ENCODE results near the gene ZSCAN5B.

The ZSCAN5B gene

GRCh38 chr19:56145698-56146097, 51.9 kb downstream of the ZSCAN5B start:
- no peak for DNase-seq (ENCODE audit: low read depth in 2 of 2)

- no peak for DNase-seq (ENCODE audit: low read depth in 2 of 2)
These were observed 52.8 kb downstream of the ZSCAN5B start for GRCh38 chr19:56144831-56145230.

- no peak for DNase-seq (ENCODE audit: low read depth in 2 of 2)
These were observed 53.2 kb downstream of the ZSCAN5B start for GRCh38 chr19:56144376-56144775.

GRCh38 chr19:56142897-56143434, 54.6 kb downstream of the ZSCAN5B start:
- DNase-seq (ENCODE audit: low read depth in 2 of 2), result no peak

- no peak for DNase-seq (ENCODE audit: low read depth in 2 of 2)
These were observed 55.3 kb downstream of the ZSCAN5B start for GRCh38 chr19:56142087-56142787.

GRCh38 chr19:56141417-56141993, 56.1 kb downstream of the ZSCAN5B start:
- DNase-seq (ENCODE audit: low read depth in 2 of 2), result peak in 1 of 2 donors; percentile 16

GRCh38 chr19:56140583-56141416, 56.8 kb downstream of the ZSCAN5B start, which contains the start of gene ZNF444:
ZNF444 (plus strand) TSS chr19:56141287; CDS start chr19:56146912, 5,625 bp downstream.
- peak; percentile 96 to 97 for DNase-seq (ENCODE audit: low read depth in 2 of 2)

- no peak for DNase-seq (ENCODE audit: low read depth in 2 of 2)
These were observed 57.6 kb downstream of the ZSCAN5B start for GRCh38 chr19:56139847-56140582.
